ENCODE data around the gene NFYC.

NFYC gene

DNA sequence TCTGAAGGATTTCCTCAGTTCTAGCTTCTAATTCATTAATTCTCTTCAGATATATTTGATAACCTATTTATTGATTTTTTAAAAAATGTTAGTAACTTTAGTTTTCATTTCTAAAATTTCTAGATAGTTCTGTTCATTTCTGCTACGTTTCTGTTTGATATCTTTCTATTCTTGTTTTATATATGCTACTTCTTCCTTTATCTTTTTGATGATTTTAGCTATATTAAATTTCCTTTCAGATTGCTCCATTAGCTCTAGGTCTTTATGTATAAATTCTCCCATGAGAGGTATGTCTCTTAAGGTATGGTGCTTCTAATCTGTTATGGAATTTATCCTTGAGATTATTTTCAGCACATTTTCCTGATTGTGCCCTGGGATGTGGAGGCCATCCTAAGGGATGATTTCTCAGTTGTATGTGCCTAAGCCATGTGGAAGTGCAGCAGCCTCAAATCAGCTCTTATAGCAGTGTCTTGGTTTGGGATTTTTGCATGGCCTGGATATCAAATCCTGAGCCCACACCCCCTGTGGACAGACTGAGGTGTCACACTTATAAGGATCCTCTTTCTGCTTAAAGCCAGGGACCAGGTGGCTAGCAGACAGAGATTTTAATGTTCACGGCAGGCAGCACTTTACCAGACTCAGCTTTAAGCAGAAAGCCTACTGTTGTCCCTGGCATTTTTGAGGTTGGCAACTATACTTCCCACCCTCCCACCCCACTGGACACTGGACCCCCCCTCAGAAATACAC is 85.9 kb downstream of the NFYC start:
- no peak for FAIRE-seq
- no peak for DNase-seq (ENCODE audit: low spot score)

DNA sequence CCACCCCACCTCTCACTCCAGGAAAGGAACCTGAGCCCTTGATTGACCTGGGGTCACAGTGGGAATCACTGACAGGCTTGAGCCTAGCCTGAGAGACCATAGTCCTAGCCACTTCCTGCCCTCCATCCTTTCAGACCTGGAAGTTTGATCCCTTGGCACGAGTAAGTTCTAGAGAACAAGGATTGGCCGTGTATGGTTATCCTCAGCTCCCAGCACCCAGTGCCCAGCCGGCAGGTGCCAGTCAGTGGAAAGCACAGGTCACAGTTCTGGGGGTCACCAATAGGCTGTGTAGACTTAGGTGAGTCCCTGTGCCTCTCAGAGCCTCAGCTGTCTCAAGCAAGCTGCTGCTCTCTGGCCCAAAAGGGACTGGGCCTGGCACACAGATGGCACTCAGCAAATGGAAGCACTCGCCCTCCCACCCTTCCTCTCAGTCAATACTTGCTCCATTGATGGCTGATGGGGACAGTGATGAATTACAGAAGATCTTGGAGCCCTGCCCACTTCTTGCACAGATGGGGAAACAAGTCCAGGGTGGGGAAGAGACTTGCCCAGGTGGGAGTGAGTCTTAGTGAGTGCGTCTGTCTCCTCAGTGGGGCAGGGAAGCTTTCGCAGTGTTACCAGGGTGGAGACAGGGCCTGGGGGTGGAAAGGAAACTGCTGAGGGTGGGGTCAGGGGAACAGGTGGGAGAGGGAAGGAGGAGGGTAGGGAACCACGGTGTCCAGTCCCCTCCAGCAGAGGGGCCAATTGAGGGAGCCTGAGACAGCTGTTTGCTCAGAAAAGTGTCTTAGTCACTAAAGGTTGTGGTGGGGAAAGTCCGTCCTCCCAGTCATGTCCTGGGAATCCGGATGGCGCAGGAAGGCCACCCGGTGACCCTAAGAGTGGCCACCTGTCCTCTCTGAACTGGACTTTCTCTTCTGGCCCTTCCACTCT is 89.4 kb downstream of the NFYC start:
- FAIRE-seq: no peak
- no peak for DNase-seq (ENCODE audit: low spot score)

GRCh38 chr1:40781608-40781971 is 90.1 kb downstream of the NFYC start:
- DNase-seq (ENCODE audit: low spot score): no peak
- FAIRE-seq: no peak

DNA sequence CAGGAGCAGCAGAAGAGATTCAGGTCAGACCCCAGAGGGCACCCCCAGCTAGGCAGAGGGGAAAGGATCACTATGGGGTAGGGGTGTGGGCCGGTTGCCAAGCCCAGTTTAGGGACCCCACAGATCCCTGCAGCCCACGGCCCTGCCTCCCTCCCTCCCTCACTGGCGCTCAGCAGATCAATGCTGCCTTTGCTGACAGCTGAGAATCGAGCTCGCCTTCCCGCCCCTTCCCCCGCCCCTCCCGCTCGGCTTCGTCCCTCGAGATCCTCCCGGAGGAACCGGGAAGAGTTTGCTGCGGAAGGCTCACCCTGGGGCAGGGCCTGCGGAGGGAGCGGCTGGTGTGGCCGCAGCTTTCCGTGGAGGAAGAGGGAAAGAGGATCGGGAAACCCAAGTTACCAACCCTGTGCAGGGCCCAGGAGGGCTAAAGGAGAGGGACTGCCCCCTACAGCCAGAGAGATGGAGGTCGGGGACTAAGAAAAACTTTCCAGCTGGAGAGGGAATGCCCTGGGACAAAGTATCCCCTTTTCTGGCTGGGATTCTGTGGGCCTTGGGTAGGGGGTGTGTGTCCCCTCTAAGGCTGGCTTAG is 91.0 kb downstream of the NFYC start:
- FAIRE-seq (no peak), DNase-seq (ENCODE audit: low spot score) (no peak)

GRCh38 chr1:40783001-40783905 is 91.7 kb downstream of the NFYC start, which contains the start of gene KCNQ4:
Gene KCNQ4, plus strand, starts transcription at chr1:40783787. Its CDS starts 307 bp downstream, at chr1:40784094.
- no peak for DNase-seq (ENCODE audit: low spot score)
- no peak for FAIRE-seq

- FAIRE-seq: no peak
- no peak for DNase-seq (ENCODE audit: low spot score)
Measured at GRCh38 chr1:40784141-40784770, 92.8 kb downstream of the NFYC start.

DNA sequence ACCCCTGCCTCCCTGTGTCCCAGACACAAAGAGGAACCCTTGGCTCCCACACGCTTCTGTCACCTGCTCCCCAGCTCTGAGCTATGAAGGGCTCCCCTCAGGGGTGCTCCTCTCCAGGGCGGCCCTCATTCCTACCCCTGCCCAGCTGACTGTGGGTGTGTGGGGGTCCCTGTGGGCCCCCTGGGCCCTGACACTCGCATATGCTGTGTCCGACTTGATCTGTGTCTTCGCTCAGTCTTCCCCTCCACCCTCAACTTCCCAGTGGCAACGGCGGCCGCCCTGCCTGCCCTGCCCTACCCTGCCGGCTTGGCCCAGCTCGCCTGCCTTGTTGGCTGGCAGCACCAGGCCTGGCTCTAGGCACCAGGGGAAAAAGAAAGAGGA is 93.3 kb downstream of the NFYC start:
- DNase-seq (ENCODE audit: low spot score) (no peak), FAIRE-seq (no peak)

DNA sequence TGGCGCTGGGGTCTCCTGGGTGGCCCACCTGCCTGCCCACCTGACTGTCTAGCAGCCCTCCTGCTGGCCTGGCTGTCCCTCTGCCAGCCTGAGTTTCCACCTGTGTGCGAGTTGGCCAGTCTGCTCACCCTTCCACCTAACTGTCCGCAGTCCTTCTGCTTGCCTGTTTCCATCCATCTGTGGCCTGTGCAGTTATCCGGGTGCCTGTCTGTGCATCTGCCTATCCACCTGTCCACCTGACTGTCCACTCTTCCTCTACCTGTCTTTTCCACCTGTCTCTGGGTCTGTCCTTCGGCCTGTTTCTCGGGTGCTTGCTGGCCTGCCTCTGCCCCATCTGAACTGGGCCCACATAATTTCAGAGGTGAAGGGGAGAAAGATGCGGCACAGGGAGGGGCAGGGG is 93.9 kb downstream of the NFYC start:
- no peak for DNase-seq (ENCODE audit: low spot score)
- FAIRE-seq: no peak

GRCh38 chr1:40786171-40786994 is 94.9 kb downstream of the NFYC start:
- no peak for DNase-seq (ENCODE audit: low spot score)
- no peak for FAIRE-seq

- no peak for FAIRE-seq
- DNase-seq (ENCODE audit: low spot score): no peak
Measured at GRCh38 chr1:40786995-40787705, 95.6 kb downstream of the NFYC start.

DNA sequence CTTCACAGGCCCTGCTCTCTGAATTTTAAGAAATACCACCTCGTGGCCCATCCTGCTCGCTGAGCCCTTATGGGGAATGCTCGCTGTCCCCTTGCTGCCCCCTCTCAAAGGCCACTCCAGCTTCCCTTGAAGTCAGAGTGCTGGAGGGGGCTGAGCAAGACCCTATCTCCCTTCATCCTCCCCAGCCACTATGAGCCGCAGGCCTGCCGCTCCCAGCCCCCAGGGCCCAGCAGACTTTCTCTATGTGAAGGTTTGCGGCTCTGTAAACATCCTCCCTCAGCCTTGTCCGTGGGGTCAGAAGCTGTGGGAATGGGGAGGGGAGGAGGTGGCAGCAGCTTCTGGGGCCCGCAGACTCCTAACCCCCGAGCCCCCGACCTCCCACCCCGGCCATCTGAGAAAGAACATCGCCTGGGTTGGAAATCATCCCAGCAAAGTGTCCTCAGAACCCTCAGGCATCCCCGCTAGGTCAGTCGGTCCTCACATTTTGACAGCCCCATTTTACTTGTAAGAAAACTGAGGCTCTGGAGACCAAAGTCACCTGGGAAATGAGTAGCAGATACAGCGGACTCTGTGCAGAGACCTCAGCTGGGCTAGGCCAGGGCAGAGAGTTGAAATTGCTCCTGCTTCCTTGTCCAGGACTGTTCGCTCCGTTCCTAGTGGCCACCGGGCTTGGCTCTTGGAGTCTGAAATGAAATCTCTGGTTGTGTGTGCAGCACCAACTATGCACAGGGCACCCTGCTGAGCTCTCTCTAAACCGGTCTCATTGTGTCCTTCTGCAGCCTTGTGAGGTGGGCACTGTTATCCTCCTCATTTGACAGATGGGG is 96.4 kb downstream of the NFYC start:
- FAIRE-seq (no peak), DNase-seq (ENCODE audit: low spot score) (no peak)

- FAIRE-seq (no peak), DNase-seq (ENCODE audit: low spot score) (no peak)
Measured at GRCh38 chr1:40788561-40789341, 97.2 kb downstream of the NFYC start.

DNA sequence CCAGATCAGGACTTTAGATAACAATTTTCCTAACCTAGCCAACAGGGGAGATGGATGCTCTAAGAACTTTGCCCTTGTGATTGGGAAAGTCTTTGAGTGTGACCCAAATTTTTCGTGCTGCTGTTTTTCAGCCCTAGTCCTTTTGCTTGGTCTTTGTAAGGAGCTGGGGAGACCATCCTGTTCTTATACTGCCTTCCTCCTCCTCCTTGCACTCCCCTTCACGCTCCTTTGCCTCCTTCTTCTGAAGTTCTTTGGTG is 97.8 kb downstream of the NFYC start:
- no peak for FAIRE-seq
- DNase-seq (ENCODE audit: low spot score): no peak

DNA sequence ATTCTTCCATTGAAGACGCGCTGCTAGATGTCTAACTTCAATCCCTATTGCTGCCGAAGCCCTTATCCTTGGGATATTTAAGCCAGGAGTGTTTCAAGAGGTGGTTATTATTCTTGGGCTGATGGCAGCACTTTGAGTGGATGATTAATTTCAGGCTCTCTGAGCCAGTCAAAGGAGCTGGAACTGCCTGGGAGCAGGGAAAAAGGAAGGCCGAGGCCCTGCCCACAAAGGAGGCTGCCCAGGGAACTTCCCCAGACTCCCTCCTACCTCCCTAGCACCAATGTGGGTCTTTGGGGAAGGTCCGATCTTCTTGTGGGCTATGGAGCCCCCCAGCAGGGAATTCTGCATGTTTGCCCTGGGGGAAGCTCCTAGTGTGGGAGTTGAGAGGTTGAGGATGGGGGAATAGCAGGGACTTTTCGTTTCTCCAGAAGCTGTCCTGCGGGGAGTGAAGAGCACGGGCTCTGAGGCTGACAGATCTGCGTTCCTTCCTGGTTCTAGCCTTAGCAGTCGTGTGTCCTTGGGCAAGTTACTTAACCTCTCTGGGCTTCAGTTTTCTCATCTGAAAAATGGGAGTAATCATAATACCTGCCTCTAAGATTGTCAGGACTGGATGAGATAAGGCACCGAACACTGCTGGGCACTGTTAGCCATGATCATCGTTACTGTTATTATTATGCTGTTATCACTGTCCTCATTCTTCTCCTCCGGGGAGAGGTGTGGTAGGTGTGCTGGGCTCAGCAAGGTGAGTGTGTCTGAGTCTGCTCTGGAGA is 98.3 kb downstream of the NFYC start:
- DNase-seq (ENCODE audit: low spot score) (no peak), FAIRE-seq (no peak)

DNA sequence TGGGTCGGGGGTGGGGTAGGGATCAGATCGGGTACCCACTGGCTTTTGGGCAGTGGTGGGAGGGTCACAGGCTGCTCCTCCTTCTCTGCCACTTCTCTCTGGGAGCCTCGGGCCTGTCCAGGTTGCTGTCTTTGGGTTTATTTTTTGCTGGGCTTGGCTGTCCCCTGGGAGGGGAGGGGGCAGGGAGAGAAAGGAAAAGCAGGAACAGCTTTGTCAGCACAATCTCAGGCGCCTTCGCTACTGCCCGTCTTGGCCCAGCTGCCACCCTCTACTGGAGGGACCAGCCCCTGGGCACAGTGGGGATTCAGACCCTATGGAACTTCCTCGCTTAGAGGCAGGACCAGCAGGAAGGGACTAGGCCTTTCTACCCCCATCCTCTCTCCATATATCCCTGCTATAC is 100.5 kb downstream of the NFYC start:
- FAIRE-seq (no peak), DNase-seq (ENCODE audit: low spot score) (no peak)

GRCh38 chr1:40793617-40794016 is 102.1 kb downstream of the NFYC start:
- DNase-seq (ENCODE audit: low spot score) (no peak), FAIRE-seq (no peak)

GRCh38 chr1:40794048-40794447 is 102.5 kb downstream of the NFYC start:
- no peak for DNase-seq (ENCODE audit: low spot score)

More at GRCh38 chr1:40794048-40794447, 102.5 kb downstream of the NFYC start:
- FAIRE-seq: no peak

Data from RCC 7860 (cell line).